Middle frontal gyrus (tissue), 1 donor: Measurements from ENCODE around the gene GRID2.

Experiments used
- DNase-seq: peaks from one replicate; pipeline ENCODE4 v3.0.0-alpha.2; 2015; ENCODE audit warnings: low spot score; ENCODE audit errors: extremely low spot score

The GRID2 gene

DNA sequence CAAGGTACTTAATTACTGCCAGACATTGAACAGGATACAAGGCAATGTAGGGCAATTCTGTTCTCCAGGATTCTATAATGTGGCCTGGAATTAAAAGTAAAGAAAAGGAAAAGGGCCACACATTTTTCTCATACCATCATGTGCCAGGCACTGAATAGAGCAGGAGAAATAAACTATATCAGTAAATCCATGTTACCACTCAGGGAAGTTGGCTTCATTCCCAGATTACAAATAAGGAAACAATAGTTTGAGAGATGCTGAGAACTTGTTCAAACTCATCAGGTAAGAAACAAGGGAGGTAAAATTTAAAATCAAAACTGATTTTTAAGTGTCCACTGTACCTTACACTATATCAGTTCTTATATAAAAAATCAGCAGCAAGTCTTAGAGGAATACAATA is 879.8 kb downstream of the GRID2 start:
- DNase-seq: no peak

DNA sequence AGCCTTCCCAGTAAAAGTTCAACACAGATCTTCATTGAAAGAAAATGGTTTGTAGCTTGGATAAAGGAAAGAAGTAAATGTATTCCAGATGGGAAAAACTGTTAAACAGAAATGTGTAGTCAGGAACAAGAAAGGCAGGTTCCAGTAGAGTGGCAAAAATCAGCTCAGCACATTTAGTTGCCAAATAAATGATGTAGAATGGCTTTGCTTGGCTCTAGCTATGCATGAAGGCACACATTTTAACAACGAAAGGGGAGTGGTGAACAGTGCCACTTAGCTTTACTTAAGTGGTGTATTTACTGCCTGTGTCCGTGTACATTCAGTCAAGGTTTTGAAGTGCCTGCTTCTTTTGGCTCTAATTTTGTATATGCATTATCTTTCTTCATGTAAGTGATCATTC is 880.3 kb downstream of the GRID2 start:
- DNase-seq: no peak

DNA sequence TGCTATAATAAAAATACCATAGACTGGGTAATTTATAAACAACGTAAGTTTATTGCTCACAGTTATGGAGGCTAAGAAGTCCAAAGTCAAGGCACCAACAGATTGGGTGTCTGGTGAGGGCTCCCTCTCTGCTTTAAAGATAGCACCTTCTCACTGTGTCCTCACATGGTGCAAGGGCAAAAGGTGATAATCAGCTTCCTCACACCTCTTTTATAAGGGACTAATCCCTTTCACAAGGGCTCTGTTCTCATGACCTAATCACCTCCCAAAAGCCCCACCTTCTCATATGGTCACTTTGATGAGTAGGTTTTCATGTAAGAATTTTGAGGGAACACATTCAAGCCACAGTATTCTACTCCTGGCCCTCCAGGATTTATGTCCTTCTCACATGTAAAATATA is 883.1 kb downstream of the GRID2 start:
- DNase-seq: no peak

DNA sequence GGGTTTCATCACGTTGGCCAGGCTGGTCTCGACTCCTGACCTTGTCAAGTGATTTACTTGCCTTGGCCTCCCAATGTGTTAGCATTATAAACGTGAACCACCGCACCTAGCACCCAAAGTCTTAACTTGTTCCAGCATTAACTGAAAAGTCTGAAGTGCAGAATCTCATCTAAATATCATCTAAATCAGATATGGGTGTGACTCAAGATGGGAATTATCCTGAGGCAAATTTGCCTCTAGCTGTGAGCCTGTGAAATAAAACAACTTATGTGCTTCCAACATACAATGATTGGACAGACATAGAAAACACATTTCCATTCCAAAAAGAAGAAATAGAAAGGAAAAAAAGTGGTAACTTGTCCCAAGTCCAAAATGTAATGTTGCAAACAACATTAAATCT is 883.7 kb downstream of the GRID2 start:
- DNase-seq: no peak

DNA sequence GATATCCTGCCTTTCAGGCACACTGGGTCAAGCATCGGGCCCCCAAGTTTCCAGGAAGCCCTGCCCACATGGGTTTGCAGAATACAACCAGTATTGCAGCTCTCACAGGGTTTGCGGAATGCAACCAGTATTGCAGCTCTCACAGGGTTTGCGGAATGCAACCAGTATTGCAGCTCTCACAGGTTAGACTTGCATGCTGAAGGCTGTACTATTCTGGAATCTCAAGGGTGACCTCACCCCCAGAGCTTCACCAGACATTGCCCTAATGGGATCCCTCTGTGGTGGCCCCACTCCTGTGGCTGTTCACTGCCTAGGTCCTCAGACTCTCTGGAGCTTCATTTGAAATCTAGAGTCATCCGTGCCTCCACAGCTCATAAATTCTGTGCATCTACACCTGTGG is 884.1 kb downstream of the GRID2 start:
- no peak for DNase-seq

DNA sequence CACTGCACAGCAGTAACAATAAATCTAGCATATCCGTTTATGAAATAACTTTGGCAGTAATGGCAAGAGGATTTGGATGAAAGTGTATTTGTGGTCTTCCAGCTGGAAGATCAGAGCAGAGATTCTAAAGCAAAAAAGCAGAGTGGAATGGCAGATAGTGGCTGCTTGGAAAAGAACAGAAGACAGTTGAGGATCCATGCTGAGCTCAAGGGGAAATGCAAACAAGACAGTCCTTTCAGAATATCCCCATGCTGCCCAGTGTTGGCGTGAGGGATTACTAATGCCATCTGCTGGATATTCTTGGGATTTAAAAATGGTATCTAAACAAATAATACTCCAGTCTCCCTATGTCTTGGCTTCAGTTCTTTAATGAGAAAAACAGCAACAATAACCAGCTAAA is 895.7 kb downstream of the GRID2 start:
- no peak for DNase-seq

DNA sequence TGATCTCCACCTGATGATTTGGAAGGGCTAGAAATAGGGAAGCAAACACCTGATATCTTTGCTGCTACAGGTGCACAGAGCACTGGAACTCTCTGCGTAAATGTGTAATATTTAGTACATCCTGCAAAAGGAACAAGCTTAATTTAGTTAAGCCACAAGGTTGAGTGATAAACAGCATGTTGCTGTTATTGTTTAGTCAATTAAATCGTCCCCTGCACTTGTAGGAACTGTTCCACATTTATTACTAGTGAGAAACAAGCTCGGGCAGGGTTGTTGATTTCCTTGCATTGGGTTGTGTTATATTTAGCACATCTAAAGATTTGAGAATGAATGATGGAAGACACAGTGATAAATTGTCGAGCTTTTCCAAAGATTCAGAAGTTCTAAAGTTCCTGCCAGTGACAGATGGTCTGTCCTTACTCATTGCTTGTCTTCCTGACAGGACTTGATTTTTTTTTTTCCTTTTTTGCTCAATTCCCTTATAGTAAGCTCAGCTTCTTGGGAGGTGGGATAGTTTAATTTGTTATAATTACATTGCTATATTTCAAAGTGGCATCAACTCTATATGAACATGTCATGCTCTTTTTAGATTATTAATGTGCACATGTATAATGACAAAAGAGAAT is 897.8 kb downstream of the GRID2 start:
- DNase-seq: no peak

DNA sequence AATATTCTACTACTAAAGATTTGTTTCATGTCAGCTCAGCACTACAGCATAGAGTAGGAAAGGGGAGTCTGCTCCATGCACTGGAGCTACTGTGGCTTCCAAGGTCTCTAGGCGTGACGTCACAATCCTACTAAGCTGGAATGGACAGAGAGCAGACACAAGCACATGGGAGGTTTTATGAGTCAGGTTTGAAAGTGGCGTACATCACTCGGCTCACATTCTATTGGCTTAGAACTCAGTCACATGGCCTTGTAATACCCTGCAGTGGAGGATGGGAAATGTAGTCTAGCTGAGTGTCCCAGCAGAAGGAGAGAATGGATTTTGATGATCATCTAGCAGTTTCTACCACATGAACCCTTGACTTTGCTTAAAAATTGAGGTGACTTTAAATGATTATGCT is 899.9 kb downstream of the GRID2 start:
- no peak for DNase-seq

DNA sequence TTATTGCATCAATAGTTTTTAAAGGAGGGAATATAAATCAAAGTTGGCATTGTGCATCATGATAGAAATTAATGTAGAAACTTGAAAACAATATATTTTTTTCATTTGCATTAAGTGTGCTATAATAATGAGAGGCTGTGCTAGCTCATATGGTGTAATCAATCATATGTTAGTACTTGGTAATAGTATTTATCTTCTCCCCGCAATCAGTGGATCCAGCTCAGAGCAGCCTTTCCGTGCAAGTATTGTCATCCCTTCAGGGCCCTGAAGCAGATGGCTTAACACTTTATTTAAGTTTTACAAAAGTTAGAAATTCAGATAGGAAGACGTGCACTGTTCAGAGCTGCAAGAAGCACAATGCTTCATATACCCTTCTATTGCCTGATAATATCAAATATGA is 908.5 kb downstream of the GRID2 start:
- no peak for DNase-seq

DNA sequence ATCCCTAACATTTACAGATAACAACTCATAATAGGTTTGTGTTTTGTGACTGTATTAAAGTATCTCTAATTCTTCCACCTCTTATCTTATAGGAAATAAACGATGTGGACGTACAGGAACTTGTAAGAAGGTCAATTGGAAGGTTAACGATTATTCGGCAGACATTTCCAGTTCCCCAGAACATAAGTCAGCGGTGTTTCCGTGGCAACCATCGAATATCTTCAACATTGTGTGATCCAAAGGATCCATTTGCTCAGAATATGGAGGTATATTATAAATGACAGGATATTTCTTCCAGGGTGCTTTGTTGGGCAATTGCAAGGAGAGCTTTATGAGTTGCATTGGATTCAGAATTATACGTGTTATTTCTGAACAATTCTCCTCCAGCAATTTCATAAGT is 912.9 kb downstream of the GRID2 start:
- no peak for DNase-seq

DNA sequence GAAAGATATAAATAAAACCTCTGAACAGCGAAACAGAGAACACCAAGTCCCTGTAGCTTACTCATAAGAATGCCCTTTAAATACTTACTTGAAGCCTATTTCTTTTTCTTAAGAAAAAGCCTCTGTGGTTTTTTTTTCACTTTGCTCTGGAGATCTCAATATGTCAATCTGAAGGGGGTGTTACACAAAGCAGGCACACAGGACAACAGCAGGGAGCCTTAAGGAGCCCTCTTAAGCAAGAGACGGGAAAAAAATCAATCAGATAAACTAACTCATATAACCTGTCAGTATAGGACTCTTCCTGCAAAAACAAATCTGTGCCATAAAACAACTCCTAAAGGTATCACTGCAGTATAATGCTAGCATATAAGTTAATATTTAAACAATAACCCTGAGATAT is 913.7 kb downstream of the GRID2 start:
- DNase-seq: no peak

DNA sequence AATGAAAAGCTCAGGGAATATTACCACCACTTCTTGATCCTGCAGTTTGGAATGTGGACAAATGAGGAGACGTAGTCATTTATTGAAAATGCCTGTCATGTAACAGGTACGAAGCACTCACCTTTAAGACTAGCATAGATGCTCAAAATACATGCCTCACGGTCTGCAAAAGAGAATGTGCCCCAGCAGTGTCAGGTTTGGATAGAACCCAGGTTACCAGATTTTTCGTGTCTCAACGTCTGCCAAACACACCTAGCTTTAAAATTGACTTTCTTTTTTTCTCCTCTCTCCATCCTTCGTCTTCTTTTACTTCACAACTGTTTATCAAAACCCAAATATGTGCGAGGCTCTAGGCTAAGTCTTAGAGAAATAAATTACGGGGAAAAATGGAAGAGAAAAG is 918.0 kb downstream of the GRID2 start:
- DNase-seq: no peak

DNA sequence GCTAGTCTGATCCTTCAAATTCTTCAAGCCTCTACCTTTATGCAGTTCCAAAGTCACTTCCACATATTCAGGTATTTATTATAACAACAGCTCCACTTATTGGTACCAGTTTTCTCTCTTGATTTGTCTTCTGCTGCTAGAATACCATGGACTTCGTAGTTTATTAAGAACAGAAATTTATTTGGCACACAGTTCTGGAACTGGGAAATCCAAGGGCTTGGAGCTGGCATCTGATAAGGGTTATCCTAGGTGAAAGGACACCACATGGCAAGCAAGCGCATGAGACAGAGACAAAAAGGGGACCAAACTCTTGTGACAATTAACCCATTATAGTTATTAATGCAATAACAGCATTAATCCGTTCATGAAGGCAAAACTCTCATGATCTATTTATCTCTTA is 924.3 kb downstream of the GRID2 start:
- DNase-seq: no peak

DNA sequence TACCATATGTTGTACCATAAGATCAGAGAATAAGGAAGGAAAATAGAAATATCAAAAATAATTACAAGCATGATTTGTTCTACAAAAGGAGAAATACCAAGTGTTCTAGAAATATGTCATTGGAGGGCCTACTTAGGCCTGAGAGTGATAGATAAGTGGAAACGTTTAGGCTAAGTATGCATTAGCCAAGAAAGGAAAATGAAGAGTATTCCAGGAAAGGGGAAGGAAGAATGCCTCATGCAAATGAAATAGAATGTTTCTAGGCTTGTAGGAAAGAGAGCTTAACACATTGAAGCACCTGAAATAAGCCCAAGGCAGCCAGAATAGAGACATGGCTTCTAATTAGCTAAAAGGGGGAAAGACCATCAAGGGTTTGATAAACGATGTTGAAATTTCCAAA is 929.1 kb downstream of the GRID2 start:
- DNase-seq: no peak

DNA sequence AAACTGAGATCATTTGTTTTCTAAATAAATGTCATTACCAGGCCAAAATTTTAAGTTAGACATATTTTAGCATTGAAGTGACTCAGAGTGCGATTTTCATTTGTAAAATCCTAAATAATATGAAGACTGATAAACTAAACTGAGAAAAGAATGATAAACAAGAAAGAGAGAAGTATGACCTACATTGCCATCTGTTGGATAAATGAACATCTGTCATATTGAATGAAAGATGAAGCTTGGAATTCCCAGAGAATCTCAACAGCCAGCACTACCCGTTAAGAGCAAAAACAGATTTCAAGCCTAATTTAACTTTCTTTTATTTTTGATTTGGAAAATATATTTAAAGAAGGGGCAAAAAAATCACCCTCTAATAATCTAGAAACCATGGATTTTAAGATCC is 933.8 kb downstream of the GRID2 start:
- no peak for DNase-seq

DNA sequence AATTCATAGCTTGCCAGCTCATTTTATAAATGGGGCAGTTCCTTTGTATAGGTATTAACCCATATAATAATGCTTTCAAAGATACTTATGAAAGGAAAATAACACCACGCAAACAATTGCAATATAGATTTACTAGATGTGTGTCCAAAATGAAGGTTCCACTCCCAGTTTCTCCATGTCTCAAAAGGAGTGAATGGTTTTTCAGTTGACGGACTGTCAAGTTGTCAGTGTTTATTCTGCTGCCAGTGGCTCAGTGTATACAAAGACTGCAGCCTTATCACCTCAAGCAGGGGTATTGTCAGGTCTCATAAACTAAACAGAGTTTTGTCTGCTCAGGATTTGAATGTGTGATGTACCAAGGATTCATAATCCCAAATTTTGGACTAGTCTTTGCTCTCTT is 939.5 kb downstream of the GRID2 start:
- no peak for DNase-seq

DNA sequence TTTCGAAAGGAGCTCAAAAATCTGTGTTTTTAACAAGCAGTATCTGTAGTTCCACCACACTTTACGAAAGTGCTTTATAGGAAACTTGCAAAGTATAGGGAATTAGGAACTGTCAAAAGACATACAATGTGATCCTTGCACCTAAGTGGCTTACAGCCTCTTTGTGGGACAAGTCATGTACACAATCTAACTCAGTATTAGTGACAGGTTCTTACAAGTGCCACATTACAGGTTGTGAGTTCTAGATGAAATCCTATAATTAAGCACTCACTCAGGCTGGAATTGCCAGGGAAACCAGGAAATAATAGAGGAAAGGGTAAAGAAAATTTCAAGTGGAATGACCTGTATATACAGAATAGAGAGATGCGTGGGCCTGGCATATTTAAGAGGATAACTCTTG is 957.4 kb downstream of the GRID2 start:
- no peak for DNase-seq

DNA sequence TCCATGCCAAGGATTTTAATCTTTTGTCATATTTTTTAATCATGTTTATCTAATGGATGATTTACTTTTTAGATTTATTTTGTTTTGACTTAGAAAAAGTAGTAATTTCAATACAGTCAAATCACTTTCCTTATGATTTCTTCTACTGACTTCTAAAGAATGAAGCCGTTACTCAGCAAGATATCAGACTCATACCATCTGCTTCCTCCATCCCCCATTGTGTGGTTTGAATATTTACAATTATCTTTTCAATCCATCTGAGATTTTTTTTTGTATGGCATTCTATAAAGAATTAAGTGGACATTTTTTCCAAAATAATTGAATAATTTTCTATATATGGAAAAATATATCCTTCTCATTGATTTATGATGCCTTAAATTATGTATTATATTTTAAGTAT is 959.4 kb downstream of the GRID2 start:
- no peak for DNase-seq

DNA sequence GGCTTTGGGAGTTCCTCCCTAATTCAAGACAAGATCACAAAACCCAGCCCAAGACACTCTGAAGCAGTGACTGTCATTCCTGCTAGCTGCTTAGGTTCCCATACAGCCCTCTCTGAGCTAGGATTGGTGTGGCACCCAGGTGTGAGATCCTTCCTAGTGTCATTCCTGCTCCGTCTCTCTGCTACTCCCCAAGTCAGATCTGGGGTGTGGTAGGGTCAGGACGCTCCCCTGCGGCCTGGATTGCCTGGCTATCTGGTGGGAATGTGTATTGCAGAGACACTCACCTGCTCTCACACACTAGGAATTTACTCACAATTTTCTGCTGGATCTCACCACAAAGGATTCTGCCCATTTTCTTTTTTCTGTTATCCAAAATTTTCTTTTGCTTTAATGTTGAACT is 964.0 kb downstream of the GRID2 start:
- no peak for DNase-seq

DNA sequence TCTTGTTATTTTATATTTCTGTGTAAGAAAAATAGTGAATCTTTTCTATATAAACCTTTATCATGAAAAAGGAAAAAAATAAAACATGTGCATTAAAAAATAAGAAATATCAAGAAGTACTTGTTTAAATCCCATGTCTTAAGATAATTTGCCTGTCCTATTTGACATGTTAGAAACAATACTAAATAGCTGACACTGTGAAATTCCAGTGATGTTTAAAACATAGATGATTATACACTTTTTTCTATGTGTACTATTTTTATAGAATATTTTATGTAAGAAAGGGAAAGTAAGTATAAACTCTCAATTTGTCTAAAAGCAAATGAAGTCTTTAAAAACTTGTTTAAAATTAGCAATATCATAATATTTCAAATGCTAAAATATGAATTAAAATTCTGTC is 981.6 kb downstream of the GRID2 start:
- no peak for DNase-seq

DNA sequence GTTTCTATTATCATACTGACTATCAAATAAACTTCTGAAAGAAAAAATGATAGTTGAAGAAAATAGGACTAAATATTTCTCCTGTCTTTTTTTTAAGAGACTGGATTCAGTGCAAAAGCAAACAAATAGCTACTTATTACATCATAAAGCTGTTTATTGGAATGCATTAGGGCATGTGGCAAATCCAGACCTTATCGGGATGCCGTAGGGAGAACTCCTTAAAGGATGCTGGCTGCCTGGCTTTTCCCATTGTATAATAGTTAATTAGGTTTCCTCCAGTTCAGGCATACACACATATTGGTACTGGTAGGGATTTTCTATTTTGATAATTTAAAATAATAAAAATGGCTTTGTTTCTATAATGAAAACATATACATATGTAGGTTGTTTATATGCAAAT is 985.5 kb downstream of the GRID2 start:
- DNase-seq: no peak

DNA sequence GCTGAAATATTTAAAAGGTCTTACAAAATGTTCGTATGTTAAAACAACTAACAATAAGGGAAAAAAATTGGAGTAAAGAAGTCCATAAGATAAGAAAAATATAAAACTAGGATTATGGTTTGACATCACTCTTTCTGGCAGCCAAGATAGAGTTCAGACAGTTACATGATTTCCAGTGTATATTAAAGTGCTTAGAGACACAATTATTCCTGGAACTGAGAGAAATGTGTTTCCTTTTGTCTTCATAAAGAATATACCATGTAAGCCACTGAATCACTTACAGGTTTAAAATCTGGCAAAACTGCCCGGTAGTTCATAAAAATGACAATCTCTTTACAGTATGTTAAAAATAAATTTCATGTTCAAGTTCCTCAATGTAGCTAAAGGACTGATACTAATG is 986.1 kb downstream of the GRID2 start:
- no peak for DNase-seq

DNA sequence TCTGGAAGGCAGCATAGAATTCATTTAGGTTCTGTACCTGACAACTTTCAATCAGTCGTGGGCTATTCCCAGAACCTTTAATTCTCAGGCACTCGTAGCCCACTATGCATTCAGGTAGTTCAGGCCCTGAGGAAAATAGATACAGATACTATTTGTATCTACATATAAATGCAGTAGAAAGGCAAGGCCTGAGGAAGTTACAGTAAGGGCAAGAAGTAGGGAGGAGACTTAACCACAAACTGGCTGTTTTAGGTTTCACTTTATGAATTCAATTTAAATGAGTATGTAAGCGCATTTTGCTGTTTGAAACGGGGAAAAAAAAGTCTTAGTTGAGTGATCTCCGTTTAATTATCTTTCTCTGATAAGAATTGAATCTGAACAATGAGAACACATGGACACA is 995.4 kb downstream of the GRID2 start:
- no peak for DNase-seq
